DOHH2 (cell line): Measurements from ENCODE around the gene TMEM131.

Source experiments
- CTCF ChIP-seq: fragments of 200-600 bp; sonication (generic); IDR thresholded peaks from one replicate; pipeline ENCODE4 v1.5.1; 2014; ENCODE audit warnings: antibody characterized with exemption, mild to moderate bottlenecking, low read depth, low read length; ENCODE audit not compliant: poor library complexity, severe bottlenecking
- EZH2phosphoT487 ChIP-seq: fragments of 200-600 bp; sonication (generic); IDR thresholded peaks from 2 replicates; pipeline ENCODE4 v1.6.1; 2017; ENCODE audit warnings: borderline replicate concordance, mild to moderate bottlenecking, antibody characterized with exemption, low read length, moderate library complexity, mixed read lengths

- TF ChIP-seq CTCF (no peak), EZH2phosphoT487 (no peak)
Observed at GRCh38 chr2:97760480-97761049, 235.2 kb downstream of the TMEM131 start.
